ENCODE results near the gene GBF1. TPM values are rescaled to one million over a fixed set of nuclear protein-coding genes. Genes with fewer than 3 reads are reported as not detected.

Gene GBF1
- total and polyA plus RNA-seq, 10 of the 15 experiments (the other 5 are each of a cell fraction or from before 2014, with no cell fraction given) = 0.82 to 42.0 (median 21.8) TPM

DNA sequence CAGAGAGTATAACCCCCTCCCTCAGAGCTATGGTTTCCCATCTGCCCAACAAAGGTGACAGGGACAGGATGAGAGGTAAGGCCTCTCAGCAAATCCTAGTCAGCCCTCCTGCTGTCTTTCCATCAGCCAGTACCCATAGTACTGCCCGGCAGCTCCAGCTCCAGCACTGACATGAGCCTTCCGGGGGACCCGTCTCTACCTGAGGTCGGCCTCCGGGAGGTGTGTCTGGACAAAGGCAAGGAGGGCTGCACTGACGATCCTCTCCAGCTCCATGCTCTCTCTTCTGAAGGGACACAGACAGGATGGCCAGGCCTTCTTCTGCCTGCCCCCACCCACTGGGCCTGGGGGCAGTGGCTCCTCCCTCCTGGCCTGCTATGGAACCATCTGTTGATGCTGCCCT lies 179.6 kb downstream of the GBF1 start:
- H3K79me2 ChIP-seq (ENCODE audit: control insufficient read depth, insufficient read depth, low read length) = peaks cover 7% of the 10 kb centered on the region
- H3K4me3 ChIP-seq = no peak overlapping the region
- H3K9ac ChIP-seq (ENCODE audit: control insufficient read depth, insufficient read depth, low read length) = no peak overlapping the region
- no peaks in the 10 kb centered on the region for H3K9me3 ChIP-seq (replicated peaks; ENCODE audit: control insufficient read depth, insufficient read depth, low read length)
- no peak for DNase-seq (ENCODE audit: low read depth, low spot score)
- H3K36me3 ChIP-seq (ENCODE audit: control insufficient read depth in 2 of 2, insufficient read depth in 2 of 2, low read length in 1 of 2) = peaks cover 0 to 5% of the 10 kb centered on the region in 2 experiments; a peak in 2 of 4 replicates
- no peak for FAIRE-seq
- ChIA-PET RAD21 (ENCODE audit: unreplicated experiment) (no interaction called here), POLR2A (interaction anchor here (1.2 to 2.2 kb wide), 2 partner anchors 26 to 31 kb away, joined by 3 to 5 read pairs; partner anchors contain the start of gene C10orf95), SMC1A (ENCODE audit: uncharacterized antibody, unreplicated experiment) (no interaction called here), CTCF (interaction anchor here (5.6 kb wide), 1 partner anchor 28 kb away, joined by 90 read pairs; the partner anchor contains the start of gene NFKB2)
- intact Hi-C loops (cut with micrococcal nuclease; ENCODE audit: unreplicated experiment) = no loop called here
- H3K4me2 ChIP-seq (ENCODE audit: control insufficient read depth, insufficient read depth) = no peak overlapping the region
- H4K20me1 ChIP-seq (ENCODE audit: control insufficient read depth, insufficient read depth) = peaks cover 2% of the 10 kb centered on the region; the same call in 1 of the 2 replicates
- 85% methylated on average over 6 of the region's 6 CpGs for WGBS (ENCODE audit: insufficient coverage, insufficient replicate concordance, low lambda C conversion rate, missing lambda C conversion rate)
- H3K4me1 ChIP-seq (ENCODE audit: control insufficient read depth, insufficient read depth, low read length) = peaks cover 15% of the 10 kb centered on the region
- ATAC-seq = no peak
- H2AFZ ChIP-seq (ENCODE audit: control insufficient read depth, low read depth, low read length) = no peak overlapping the region
- H3K27ac ChIP-seq (ENCODE audit: control insufficient read depth, insufficient read depth) = no peak overlapping the region
- no peak for TF ChIP-seq RUNX3 (IDR thresholded peaks at IDR 0.05; ENCODE audit: low read length)
- TF ChIP-seq CEBPB (IDR thresholded peaks at IDR 0.05; ENCODE audit: borderline replicate concordance in 1 of 2, low read depth in 2 of 2, low read length in 2 of 2) = no peak
- TF ChIP-seq, protein P1, sequence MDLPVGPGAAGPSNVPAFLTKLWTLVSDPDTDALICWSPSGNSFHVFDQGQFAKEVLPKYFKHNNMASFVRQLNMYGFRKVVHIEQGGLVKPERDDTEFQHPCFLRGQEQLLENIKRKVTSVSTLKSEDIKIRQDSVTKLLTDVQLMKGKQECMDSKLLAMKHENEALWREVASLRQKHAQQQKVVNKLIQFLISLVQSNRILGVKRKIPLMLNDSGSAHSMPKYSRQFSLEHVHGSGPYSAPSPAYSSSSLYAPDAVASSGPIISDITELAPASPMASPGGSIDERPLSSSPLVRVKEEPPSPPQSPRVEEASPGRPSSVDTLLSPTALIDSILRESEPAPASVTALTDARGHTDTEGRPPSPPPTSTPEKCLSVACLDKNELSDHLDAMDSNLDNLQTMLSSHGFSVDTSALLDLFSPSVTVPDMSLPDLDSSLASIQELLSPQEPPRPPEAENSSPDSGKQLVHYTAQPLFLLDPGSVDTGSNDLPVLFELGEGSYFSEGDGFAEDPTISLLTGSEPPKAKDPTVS (IDR thresholded peaks at IDR 0.05; ENCODE audit: low read depth, low read length) = no peak
- no peak for TF ChIP-seq SMC3 (IDR thresholded peaks at IDR 0.05; ENCODE audit: borderline replicate concordance, low read length)
- TF ChIP-seq POLR2AphosphoS5 (IDR thresholded peaks at IDR 0.05; ENCODE audit: low read length) = peak; percentile 25; the same call in 1 of the 2 replicates
- no peaks in the 10 kb centered on the region for H3K27me3 ChIP-seq (replicated peaks in 1 of 2; ENCODE audit: control insufficient read depth in 2 of 2, insufficient read depth in 2 of 2, low read length in 1 of 2)
- no TSS peak for BruUV-seq (replicated peaks)
- in situ Hi-C loops (cut with MboI) = no loop called here

DNA sequence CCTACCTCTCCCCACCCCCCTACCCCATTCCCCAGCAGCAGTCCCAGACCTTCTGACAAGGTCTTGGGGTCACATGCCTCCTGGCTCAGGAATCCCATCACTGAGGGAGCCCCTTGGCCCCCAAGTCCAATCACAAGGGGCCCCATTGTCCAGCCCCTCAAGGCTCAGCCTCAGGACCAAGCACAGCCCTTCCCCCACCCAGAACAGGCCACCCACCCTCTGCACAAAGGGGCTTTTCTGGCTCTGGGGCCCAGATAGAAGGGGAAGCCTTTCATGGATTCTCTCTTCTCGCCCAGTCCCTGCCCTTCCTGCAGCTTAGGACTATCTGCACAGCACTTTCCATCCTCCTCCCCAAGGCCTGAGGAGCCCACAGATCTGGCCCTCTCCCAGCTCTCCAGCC lies 180.1 kb downstream of the GBF1 start:
- no peak for TF ChIP-seq MXI1 (IDR thresholded peaks at IDR 0.05; ENCODE audit: low read depth, low read length)
- TF ChIP-seq TCF12 (IDR thresholded peaks at IDR 0.05; ENCODE audit: low read depth, low read length) = no peak
- TF ChIP-seq KDM1A (IDR thresholded peaks at IDR 0.05; ENCODE audit: borderline replicate concordance) = no peak
- TF ChIP-seq BACH1 (IDR thresholded peaks at IDR 0.05; ENCODE audit: borderline replicate concordance) = no peak
- FAIRE-seq (no peak), DNase-seq (ENCODE audit: low read depth, low spot score) (no peak), ATAC-seq (no peak)
- no peak overlapping the region for H3K4me2 ChIP-seq (ENCODE audit: control insufficient read depth, insufficient read depth)
- intact Hi-C loops (cut with micrococcal nuclease; ENCODE audit: unreplicated experiment) (no loop called here), in situ Hi-C loops (cut with MboI) (no loop called here)
- CTCF ChIA-PET = interaction anchor here (1.0 kb wide), 1 partner anchor 196 kb away, joined by 4 read pairs; no protein-coding TSS in a partner anchor
- no TSS peak for BruUV-seq (replicated peaks)
- peaks cover 10% of the 10 kb centered on the region for H3K4me1 ChIP-seq (ENCODE audit: control insufficient read depth, insufficient read depth, low read length)
- H3K36me3 ChIP-seq (ENCODE audit: control insufficient read depth in 2 of 2, insufficient read depth in 2 of 2, low read length in 1 of 2) = peaks cover 0 to 5% of the 10 kb centered on the region in 2 experiments; a peak in 2 of 4 replicates
- H3K4me3 ChIP-seq = no peak overlapping the region
- RAD21 ChIA-PET (ENCODE audit: unreplicated experiment) = interaction anchor here (1.0 kb wide), 1 partner anchor 54 kb away, joined by 3 read pairs; no protein-coding TSS in a partner anchor
- peaks cover 2% of the 10 kb centered on the region; the same call in 1 of the 2 replicates for H4K20me1 ChIP-seq (ENCODE audit: control insufficient read depth, insufficient read depth)
- H3K27ac ChIP-seq (ENCODE audit: control insufficient read depth, insufficient read depth) = no peak overlapping the region
- H3K9me3 ChIP-seq (replicated peaks; ENCODE audit: control insufficient read depth, insufficient read depth, low read length) = no peaks in the 10 kb centered on the region
- H3K9ac ChIP-seq (ENCODE audit: control insufficient read depth, insufficient read depth, low read length) = no peak overlapping the region
- H2AFZ ChIP-seq (ENCODE audit: control insufficient read depth, low read depth, low read length) = no peak overlapping the region
- H3K79me2 ChIP-seq (ENCODE audit: control insufficient read depth, insufficient read depth, low read length) = peaks cover 7% of the 10 kb centered on the region
- no peaks in the 10 kb centered on the region for H3K27me3 ChIP-seq (replicated peaks in 1 of 2; ENCODE audit: control insufficient read depth in 2 of 2, insufficient read depth in 2 of 2, low read length in 1 of 2)
- 100% methylated on average over 1 of the region's 1 CpG for WGBS (ENCODE audit: insufficient coverage, insufficient replicate concordance, low lambda C conversion rate, missing lambda C conversion rate)
- SMC1A ChIA-PET (ENCODE audit: uncharacterized antibody, unreplicated experiment) = no interaction called here
- POLR2A ChIA-PET = interaction anchor here (1.2 to 2.2 kb wide), 2 partner anchors 25 to 78 kb away, joined by 4 to 5 read pairs; partner anchors contain the start of gene C10orf95

Data from GM12878 (cell line).